RPMI7951 (cell line): Measurements from ENCODE around the gene GLT1D1. TPM values are rescaled to one million over a fixed set of nuclear protein-coding genes. Genes with fewer than 3 reads are reported as not detected.

Experiments used
- DNase-seq: peaks from one replicate; pipeline ENCODE4 v3.0.0-alpha.2; 2012; ENCODE audit warnings: low read depth
- total RNA-seq: library from RNA; depleted of rRNA; stranded (reverse); fragments of >200 nt; shearing (Covaris generic); gene quantifications from 2 replicates; pipeline ENCODE4 v1.2.3, GENCODE V29; 2014

Gene GLT1D1
- total RNA-seq, 1 experiment from 2014 or later = not detected

GRCh38 chr12:128856035-128856790 is 2.9 kb downstream of the GLT1D1 start:
- no peak for DNase-seq

- no peak for DNase-seq
Measured at GRCh38 chr12:128856791-128857078, 3.5 kb downstream of the GLT1D1 start.

- DNase-seq = no peak
Measured at GRCh38 chr12:128857133-128857763, 4.0 kb downstream of the GLT1D1 start.

DNA sequence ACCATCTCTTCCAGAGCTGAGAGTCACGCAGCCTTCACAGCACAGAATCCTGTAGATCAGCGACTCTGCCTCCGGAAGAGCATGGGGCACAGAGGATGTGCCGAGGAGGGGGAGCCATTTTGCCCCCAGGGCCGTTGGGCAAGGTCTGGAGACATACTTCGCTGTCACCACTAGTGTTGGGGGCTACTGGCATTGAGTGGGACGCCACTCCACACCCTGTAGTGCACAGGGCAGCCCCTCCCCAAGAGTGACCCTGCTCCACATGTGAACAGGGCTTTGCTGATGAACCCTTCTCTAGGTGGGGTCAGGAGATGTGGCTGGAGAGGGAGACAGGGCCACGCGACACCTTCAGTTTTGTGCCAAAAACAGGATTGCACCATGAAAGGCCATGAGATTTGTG is 6.0 kb downstream of the GLT1D1 start:
- DNase-seq = no peak

GRCh38 chr12:128861226-128862016 is 8.1 kb downstream of the GLT1D1 start:
- DNase-seq = no peak

DNA sequence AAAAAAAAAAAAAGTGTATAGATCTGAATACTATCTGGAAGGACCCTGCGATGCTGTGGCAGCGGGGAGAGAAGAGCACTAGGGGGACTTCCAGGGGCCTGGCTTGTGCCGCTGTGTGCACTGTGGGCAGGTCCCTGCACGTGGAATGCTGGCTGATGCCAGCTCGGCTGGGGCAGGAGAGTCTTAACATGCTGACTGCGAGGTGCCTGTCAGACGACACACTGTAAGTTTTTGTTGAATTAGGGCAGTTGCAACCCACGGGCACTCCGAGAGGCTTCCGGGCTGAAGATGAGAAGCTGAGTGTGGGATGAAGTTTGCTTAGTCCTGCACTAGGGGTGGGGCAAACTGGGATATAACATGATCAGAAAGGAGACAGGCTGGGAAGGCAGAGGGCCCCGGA is 10.7 kb downstream of the GLT1D1 start:
- no peak for DNase-seq

GRCh38 chr12:128864516-128865186 is 11.4 kb downstream of the GLT1D1 start:
- no peak for DNase-seq

DNA sequence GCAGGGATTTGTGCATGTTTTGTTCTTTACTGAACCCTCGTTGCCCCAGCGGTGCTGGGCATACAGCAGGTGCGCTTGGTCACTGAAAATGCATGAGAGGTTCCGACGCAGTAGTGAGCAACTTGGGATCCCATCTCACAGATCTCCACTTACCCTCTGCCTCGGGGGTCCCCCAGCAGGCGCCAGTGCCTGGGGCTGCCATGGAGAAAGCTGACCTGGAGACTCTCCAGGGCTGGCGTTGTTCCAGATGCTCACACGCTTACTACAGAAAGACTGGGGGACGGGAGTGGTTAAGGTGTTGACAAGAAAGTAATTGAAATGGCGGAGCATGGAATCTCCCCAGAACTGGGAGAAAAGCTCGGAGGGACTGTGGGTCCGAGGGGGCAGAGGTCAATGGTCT is 14.2 kb downstream of the GLT1D1 start:
- no peak for DNase-seq

- no peak for DNase-seq
Measured at GRCh38 chr12:128871516-128871892, 18.2 kb downstream of the GLT1D1 start.

DNA sequence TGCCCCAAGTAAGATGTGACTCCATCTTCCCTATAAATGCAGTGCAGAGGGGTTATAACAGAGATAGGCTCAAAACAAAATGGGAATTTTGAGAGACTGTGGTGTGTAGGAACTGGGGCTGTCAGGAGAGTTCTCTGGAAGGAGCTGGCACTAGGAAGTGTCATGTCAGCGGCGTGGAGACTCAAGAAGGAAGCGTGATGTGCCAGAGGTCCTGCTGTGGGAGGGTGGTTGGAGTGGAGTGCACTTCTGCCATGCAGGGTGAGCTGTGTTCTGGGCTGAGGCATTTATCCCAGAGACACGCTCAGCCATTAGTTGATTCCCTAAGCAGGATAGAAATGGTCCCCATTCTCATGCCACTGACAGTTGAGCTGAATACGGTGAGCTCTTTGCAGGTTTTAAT is 19.0 kb downstream of the GLT1D1 start:
- no peak for DNase-seq

- DNase-seq = no peak
Measured at GRCh38 chr12:128876559-128876958, 23.3 kb downstream of the GLT1D1 start.

- no peak for DNase-seq
Measured at GRCh38 chr12:128879898-128880764, 26.9 kb downstream of the GLT1D1 start.

GRCh38 chr12:128891856-128892255 is 38.6 kb downstream of the GLT1D1 start:
- no peak for DNase-seq

- no peak for DNase-seq
Measured at GRCh38 chr12:128903236-128903635, 50.0 kb downstream of the GLT1D1 start.

DNA sequence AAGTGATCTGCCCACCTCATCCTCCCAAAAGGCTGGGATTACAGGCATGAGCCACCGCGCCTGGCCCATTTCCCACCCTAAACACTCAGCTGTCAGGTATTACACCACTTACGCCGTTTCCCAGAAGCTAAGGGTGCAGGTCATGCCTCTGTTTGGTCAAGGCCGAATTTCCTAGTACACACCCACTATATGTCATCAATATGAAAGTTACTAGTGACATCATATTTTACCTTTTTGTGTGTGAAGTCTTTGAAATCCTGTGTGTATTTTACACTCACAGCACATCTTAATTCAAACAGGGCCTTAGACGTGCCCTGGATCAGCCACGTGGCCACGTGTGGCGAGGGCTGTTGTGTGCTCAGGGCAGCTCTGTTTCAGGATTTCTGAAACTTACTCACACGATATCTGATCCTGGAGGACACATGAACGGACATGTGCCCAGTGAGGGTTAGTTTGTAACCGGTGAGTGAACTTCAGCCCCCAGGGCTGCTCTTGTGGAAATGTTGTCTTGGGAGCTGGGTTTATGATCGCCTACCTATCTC is 51.8 kb downstream of the GLT1D1 start:
- DNase-seq = no peak

DNA sequence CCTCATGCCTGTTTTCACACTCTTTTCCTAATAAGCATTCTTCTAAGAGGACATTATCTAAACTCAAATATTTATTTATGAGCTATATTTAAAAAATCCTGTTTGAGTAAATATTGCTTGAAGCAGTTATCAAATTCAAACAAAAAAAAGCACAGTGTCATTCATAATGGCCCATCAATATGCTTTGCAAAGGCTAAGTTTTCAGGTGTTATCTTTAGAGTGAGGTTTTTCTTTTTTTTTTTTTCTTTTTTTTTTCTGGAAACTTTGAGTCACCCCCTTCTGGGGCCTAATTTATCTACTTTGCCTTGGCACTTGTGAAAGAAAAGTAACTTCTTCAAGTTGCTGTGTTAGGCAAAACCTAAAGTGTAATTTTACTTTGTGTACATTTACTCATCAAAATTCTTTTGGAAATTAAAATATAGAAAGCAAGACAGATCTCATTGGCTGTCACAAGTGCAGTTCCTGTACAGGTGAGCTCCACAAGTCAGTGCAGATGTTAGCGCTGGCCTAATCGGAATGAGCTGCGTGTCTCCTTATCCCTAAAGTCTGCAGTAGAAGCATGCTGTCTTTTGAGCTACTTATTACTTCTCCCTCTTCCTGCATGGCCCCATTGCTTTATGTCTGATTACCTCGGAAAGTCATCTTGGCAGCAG is 53.3 kb downstream of the GLT1D1 start:
- DNase-seq = no peak

DNA sequence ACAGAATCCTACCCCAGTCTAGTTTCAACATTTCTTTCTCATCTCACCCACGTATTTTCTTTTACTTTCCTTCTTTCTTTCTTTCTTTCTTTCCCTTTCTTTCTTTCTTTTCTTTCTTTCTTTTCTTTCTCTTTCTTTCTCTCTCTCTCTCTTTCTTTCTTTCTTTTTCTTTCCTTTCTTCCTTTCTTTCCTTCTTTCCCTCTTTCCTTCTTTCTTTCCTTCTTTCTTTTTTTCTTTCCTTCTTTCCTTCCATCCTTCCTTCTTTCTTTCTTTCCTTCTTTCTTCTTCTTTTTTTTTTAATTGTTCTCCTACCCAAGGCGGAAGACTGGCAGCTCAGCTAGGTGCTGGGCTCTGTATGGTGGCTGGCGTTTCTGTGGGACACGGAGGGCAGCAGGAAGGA is 55.0 kb downstream of the GLT1D1 start:
- no peak for DNase-seq

DNA sequence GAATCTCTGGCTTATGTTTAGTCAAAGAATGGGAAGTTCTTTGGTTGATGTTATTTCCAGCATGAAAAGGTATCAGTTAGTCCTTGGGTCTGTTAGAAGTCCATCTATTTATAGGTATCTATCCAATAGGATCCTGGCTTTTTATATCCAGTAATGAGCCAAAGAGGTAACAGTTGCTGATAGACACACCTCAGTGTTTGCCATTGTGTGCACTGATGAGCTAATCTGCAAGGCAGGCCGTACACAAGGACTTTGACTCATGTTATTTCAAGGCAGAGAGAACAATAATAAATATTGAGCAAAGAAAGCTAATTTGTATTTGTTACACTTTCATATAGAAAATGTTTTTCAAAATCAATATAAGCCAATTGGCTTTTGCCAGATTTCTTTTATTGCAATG is 56.4 kb downstream of the GLT1D1 start:
- no peak for DNase-seq

DNA sequence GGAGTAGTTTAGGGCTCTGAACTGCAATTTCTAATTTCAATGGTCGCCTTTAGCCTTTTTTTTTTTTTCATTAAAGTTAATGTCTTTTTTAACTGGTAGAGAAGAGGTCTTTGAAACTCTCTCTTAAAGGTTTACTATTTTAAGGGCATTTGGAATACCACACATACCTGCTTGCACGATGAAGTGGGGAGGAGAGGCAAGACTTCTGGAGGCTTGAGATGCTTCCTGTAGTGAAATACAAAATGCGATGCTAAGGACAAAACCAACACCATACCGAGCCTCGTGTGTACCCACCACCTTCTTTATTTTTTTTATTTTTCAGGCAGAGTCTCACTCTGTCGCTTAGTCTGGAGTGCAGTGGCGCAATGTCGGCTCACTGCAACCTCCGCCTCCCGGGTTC is 57.4 kb downstream of the GLT1D1 start:
- no peak for DNase-seq

GRCh38 chr12:128911861-128912260 is 58.6 kb downstream of the GLT1D1 start:
- DNase-seq = no peak
